HepG2 (cell line): ENCODE data around the gene EXOSC7. TPM values are rescaled to one million over a fixed set of nuclear protein-coding genes. Genes with fewer than 3 reads are reported as not detected.

Experiments used
- CBX5 ChIP-seq: sonication (generic); formaldehyde crosslinking; IDR thresholded peaks from 2 replicates; pipeline ENCODE4 v1.4.0; 2020; ENCODE audit warnings: missing genetic modification reagents, borderline replicate concordance
- CREB1 ChIP-seq, 2 experiments: fragments of 450-650 bp in 1 of 2; IDR thresholded peaks; 2 replicates each; pipeline ENCODE4 v1.6.1; 2016 to 2017; ENCODE audit warnings: control low read depth in 1 of 2, mild to moderate bottlenecking in 1 of 2, missing compliant biosample characterization in 1 of 2, missing genetic modification characterization in 1 of 2
- HNF4G ChIP-seq, 2 experiments: sonication (generic) in 1 of 2; formaldehyde crosslinking in 1 of 2; IDR thresholded peaks; 2 replicates each; pipeline versions ENCODE4 v1.4.0 to v1.6.1; 2011 to 2020; ENCODE audit warnings: borderline replicate concordance in 2 of 2, low read depth in 2 of 2, mild to moderate bottlenecking in 2 of 2, low read length in 1 of 2, missing genetic modification reagents in 1 of 2, moderate library complexity in 1 of 2
- MYC ChIP-seq: sonication (generic); formaldehyde crosslinking; IDR thresholded peaks from 2 replicates; pipeline ENCODE4 v1.9.0; 2021; ENCODE audit warnings: missing genetic modification reagents, borderline replicate concordance
- NFATC3 ChIP-seq: sonication (generic); formaldehyde crosslinking; IDR thresholded peaks from 2 replicates; pipeline ENCODE4 v1.5.1; 2020; ENCODE audit warnings: mild to moderate bottlenecking, missing genetic modification reagents
- PHF5A ChIP-seq: IDR thresholded peaks from one replicate; pipeline ENCODE4 v1.6.1; 2018; ENCODE audit warnings: low read depth, missing genetic modification reagents; ENCODE audit not compliant: unreplicated experiment
- SOX5 ChIP-seq: IDR thresholded peaks from 2 replicates; pipeline ENCODE4 v1.6.1; 2016; ENCODE audit warnings: borderline replicate concordance
- STAT5B ChIP-seq: sonication (generic); formaldehyde crosslinking; IDR thresholded peaks from 2 replicates; pipeline ENCODE4 v1.4.0; 2020; ENCODE audit warnings: missing genetic modification reagents
- TBP ChIP-seq: sonication (generic); formaldehyde crosslinking; IDR thresholded peaks from 2 replicates; pipeline ENCODE4 v1.5.0; 2020; ENCODE audit warnings: missing genetic modification reagents
- ZNF329 ChIP-seq: sonication (generic); formaldehyde crosslinking; IDR thresholded peaks from 2 replicates; pipeline ENCODE4 v1.9.0; 2021; ENCODE audit warnings: low read depth, mild to moderate bottlenecking, missing genetic modification reagents
- ZNF44 ChIP-seq: sonication (generic); formaldehyde crosslinking; IDR thresholded peaks from 2 replicates; pipeline ENCODE4 v1.5.1; 2020; ENCODE audit warnings: mild to moderate bottlenecking, missing genetic modification reagents
- ZNF460 ChIP-seq: sonication (generic); formaldehyde crosslinking; IDR thresholded peaks from 2 replicates; pipeline ENCODE4 v1.5.1; 2020; ENCODE audit warnings: missing genetic modification reagents, mild to moderate bottlenecking, borderline replicate concordance
- ZNF781 ChIP-seq: sonication (generic); formaldehyde crosslinking; IDR thresholded peaks from 2 replicates; pipeline ENCODE4 v1.5.1; 2020; ENCODE audit warnings: borderline replicate concordance, mild to moderate bottlenecking, missing genetic modification reagents; ENCODE audit errors: not compliant biosample characterization
- polyA plus RNA-seq, 8 experiments: library from polyadenylated mRNA; depleted of rRNA in 3 of 8; stranded (reverse) in 7 of 8; unstranded in 1 of 8; fragments of >200 nt; fragmentation: Illumina TruSeq in 4 of 8; extraction: Trizol in 4 of 8; gene quantifications; 2 replicates each; pipeline versions ENCODE4 v1.2.1 to v1.2.3, GENCODE V29; 2011 to 2016; ENCODE audit warnings: low read depth in 4 of 8, missing spikeins in 1 of 8, mixed read lengths in 1 of 8; ENCODE audit not compliant: insufficient read depth in 1 of 8
- total RNA-seq, 5 experiments: library from RNA; depleted of rRNA; stranded (reverse); fragments of >200 nt; fragmentation: Illumina TruSeq; extraction: Trizol; gene quantifications; 2 replicates each; pipeline ENCODE4 v1.2.3, GENCODE V29; 2016; ENCODE audit warnings: low read depth in 1 of 5
- TF ChIP-seq, protein P1 (sequence below): sonication (generic); formaldehyde crosslinking; IDR thresholded peaks from 2 replicates; pipeline ENCODE4 v1.4.0; 2020; ENCODE audit warnings: mild to moderate bottlenecking, low read depth, missing genetic modification reagents
- TF ChIP-seq, protein P2 (sequence below): sonication (generic); formaldehyde crosslinking; IDR thresholded peaks from 2 replicates; pipeline ENCODE4 v1.5.0; 2020; ENCODE audit warnings: mild to moderate bottlenecking, missing genetic modification reagents, moderate library complexity
- TF ChIP-seq, protein P3 (sequence below): sonication (generic); formaldehyde crosslinking; IDR thresholded peaks from 2 replicates; pipeline ENCODE4 v1.4.0; 2020; ENCODE audit warnings: low read depth, missing genetic modification reagents
- TF ChIP-seq, protein P4 (sequence below), 2 experiments: sonication (generic) in 1 of 2; formaldehyde crosslinking in 1 of 2; IDR thresholded peaks; 2 replicates each; pipeline versions ENCODE4 v1.4.0 to v1.6.1; 2018 to 2020; ENCODE audit warnings: missing genetic modification reagents in 2 of 2, borderline replicate concordance in 1 of 2, low read depth in 1 of 2, mild to moderate bottlenecking in 1 of 2, missing biosample characterization in 1 of 2

EXOSC7 gene
- total and polyA plus RNA-seq, 2 of the 13 experiments (the other 11 are each of a cell fraction or from before 2014, with no cell fraction given) = 68.3 to 74.7 TPM

DNA sequence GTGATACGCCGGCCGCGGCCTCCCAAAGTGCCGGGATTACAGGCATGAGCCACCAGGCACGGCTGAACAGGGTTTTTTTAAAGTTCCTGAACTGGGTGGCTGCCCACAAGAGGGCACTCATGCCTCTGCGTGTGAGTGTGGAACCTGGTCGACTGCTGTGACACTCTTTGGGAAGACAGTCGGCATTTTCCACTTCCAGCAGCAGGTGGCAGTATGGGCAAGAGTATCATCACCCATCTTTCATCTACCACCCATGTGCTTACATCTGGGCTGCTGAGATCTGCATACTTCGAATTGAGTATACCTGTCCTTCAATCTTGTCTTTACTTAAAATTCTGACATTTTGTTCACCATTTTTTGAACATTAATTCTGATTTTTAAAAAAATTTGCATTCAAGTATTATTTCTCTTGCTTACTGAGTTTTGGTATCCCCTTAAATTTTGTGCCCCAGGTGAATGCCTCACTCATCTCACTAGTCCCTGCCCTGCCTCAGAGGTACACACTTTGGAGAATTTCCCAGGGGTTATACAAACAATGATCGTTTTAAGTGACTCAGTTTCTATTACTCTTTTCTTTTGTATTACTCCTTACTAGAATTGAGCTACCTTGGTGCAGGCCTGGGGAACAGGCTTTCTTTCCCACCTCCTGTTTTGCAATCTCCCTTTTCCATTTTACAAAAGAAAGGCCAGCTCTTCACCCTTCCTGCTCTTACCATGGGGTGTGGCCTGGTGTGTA lies 61.8 kb downstream of the EXOSC7 start (continued):
- TF ChIP-seq CBX5 (CRISPR knock-in tag) (peak; percentile 48; the same call in 1 of the 2 replicates), TBP (CRISPR knock-in tag) (no peak), ZNF781 (CRISPR knock-in tag) (peak; percentile 33), MYC (CRISPR knock-in tag) (0 out of 2 replicates have a peak, but pooled peaks have one; percentile 21), PHF5A (no peak), STAT5B (CRISPR knock-in tag) (no peak), ZNF460 (CRISPR knock-in tag) (peak; percentile 72; the same call in 1 of the 2 replicates), SOX5 (CRISPR knock-in tag) (no peak), NFATC3 (no peak), ZNF329 (CRISPR knock-in tag) (no peak), HNF4G (IDR thresholded peaks at IDR 0.05; ENCODE audit: borderline replicate concordance, low read depth, low read length) (no peak), HNF4G (CRISPR knock-in tag; IDR thresholded peaks at IDR 0.05; ENCODE audit: borderline replicate concordance, low read depth) (no peak), ZNF44 (0 out of 2 replicates have a peak, but pooled peaks have one; percentile 39), CREB1 (IDR thresholded peaks at IDR 0.05) (peak; percentile 34), CREB1 (CRISPR knock-in tag; IDR thresholded peaks at IDR 0.05) (0 out of 2 replicates have a peak, but pooled peaks have one; percentile 22)
- TF ChIP-seq, protein P1, sequence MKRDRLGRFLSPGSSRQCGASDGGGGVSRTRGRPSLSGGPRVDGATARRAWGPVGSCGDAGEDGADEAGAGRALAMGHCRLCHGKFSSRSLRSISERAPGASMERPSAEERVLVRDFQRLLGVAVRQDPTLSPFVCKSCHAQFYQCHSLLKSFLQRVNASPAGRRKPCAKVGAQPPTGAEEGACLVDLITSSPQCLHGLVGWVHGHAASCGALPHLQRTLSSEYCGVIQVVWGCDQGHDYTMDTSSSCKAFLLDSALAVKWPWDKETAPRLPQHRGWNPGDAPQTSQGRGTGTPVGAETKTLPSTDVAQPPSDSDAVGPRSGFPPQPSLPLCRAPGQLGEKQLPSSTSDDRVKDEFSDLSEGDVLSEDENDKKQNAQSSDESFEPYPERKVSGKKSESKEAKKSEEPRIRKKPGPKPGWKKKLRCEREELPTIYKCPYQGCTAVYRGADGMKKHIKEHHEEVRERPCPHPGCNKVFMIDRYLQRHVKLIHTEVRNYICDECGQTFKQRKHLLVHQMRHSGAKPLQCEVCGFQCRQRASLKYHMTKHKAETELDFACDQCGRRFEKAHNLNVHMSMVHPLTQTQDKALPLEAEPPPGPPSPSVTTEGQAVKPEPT (CRISPR knock-in tag) = no peak
- TF ChIP-seq, protein P2, sequence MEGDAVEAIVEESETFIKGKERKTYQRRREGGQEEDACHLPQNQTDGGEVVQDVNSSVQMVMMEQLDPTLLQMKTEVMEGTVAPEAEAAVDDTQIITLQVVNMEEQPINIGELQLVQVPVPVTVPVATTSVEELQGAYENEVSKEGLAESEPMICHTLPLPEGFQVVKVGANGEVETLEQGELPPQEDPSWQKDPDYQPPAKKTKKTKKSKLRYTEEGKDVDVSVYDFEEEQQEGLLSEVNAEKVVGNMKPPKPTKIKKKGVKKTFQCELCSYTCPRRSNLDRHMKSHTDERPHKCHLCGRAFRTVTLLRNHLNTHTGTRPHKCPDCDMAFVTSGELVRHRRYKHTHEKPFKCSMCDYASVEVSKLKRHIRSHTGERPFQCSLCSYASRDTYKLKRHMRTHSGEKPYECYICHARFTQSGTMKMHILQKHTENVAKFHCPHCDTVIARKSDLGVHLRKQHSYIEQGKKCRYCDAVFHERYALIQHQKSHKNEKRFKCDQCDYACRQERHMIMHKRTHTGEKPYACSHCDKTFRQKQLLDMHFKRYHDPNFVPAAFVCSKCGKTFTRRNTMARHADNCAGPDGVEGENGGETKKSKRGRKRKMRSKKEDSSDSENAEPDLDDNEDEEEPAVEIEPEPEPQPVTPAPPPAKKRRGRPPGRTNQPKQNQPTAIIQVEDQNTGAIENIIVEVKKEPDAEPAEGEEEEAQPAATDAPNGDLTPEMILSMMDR (CRISPR knock-in tag) = peak; percentile 96
- TF ChIP-seq, protein P3, sequence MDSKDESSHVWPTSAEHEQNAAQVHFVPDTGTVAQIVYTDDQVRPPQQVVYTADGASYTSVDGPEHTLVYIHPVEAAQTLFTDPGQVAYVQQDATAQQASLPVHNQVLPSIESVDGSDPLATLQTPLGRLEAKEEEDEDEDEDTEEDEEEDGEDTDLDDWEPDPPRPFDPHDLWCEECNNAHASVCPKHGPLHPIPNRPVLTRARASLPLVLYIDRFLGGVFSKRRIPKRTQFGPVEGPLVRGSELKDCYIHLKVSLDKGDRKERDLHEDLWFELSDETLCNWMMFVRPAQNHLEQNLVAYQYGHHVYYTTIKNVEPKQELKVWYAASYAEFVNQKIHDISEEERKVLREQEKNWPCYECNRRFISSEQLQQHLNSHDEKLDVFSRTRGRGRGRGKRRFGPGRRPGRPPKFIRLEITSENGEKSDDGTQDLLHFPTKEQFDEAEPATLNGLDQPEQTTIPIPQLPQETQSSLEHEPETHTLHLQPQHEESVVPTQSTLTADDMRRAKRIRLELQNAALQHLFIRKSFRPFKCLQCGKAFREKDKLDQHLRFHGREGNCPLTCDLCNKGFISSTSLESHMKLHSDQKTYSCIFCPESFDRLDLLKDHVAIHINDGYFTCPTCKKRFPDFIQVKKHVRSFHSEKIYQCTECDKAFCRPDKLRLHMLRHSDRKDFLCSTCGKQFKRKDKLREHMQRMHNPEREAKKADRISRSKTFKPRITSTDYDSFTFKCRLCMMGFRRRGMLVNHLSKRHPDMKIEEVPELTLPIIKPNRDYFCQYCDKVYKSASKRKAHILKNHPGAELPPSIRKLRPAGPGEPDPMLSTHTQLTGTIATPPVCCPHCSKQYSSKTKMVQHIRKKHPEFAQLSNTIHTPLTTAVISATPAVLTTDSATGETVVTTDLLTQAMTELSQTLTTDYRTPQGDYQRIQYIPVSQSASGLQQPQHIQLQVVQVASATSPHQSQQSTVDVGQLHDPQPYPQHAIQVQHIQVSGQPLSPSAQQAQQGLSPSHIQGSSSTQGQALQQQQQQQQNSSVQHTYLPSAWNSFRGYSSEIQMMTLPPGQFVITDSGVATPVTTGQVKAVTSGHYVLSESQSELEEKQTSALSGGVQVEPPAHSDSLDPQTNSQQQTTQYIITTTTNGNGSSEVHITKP (CRISPR knock-in tag) = no peak
- TF ChIP-seq, protein P4, sequence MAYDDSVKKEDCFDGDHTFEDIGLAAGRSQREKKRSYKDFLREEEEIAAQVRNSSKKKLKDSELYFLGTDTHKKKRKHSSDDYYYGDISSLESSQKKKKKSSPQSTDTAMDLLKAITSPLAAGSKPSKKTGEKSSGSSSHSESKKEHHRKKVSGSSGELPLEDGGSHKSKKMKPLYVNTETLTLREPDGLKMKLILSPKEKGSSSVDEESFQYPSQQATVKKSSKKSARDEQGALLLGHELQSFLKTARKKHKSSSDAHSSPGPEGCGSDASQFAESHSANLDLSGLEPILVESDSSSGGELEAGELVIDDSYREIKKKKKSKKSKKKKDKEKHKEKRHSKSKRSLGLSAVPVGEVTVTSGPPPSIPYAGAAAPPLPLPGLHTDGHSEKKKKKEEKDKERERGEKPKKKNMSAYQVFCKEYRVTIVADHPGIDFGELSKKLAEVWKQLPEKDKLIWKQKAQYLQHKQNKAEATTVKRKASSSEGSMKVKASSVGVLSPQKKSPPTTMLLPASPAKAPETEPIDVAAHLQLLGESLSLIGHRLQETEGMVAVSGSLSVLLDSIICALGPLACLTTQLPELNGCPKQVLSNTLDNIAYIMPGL (CRISPR knock-in tag; IDR thresholded peaks at IDR 0.05; ENCODE audit: borderline replicate concordance in 1 of 2, low read depth in 1 of 2) = peak; percentile 86 to 96
